Transverse colon (tissue), 4 donors: ENCODE results near the gene TLE5.

Experiments
- EP300 ChIP-seq: sonication (generic); formaldehyde crosslinking; IDR thresholded peaks from one replicate; pipeline ENCODE4 v1.6.1; 2017; ENCODE audit warnings: antibody characterized with exemption, low read depth
- POLR2A ChIP-seq: fragments of 450-650 bp; IDR thresholded peaks from one replicate; pipeline ENCODE4 v1.6.1; 2016; ENCODE audit warnings: antibody characterized with exemption, mild to moderate bottlenecking, moderate library complexity
- POLR2AphosphoS5 ChIP-seq, 3 donors: sonication (generic); formaldehyde crosslinking; IDR thresholded peaks; one replicate each; pipeline ENCODE4 v1.6.1; 2016; ENCODE audit warnings: antibody characterized with exemption in 3 of 3
- TF ChIP-seq, protein P1 (sequence below), 5 experiments: fragments of 200-600 bp in 3 of 5; fragments of 450-650 bp in 2 of 5; sonication (generic) in 3 of 5; IDR thresholded peaks; 1 replicate in 2 of 5; 2 replicates in 3 of 5; pipeline ENCODE4 v1.5.1; 2016 to 2017; ENCODE audit warnings: antibody characterized with exemption in 5 of 5, inconsistent platforms in 3 of 5, mild to moderate bottlenecking in 2 of 5, moderate library complexity in 1 of 5

DNA sequence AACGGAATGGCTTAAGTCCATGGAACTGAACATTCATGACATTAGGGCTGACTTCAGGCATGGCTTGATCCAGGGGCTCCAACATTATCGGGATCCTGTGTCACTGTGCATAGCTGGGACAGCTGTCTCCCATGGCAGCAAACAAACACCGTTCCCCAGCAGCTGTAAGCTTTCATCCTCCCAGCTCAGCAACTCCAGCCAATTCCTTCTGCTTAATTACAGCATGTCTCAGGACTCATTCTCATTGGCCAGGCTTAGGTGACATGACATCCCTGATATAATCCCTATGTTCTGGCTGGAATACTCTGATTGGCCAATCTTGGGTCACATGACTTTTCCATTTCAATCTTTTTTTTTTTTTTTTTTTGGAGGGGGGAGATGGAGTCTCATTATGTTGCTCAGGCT lies 10.9 kb upstream of the TLE5 start:
- TF ChIP-seq, protein P1, sequence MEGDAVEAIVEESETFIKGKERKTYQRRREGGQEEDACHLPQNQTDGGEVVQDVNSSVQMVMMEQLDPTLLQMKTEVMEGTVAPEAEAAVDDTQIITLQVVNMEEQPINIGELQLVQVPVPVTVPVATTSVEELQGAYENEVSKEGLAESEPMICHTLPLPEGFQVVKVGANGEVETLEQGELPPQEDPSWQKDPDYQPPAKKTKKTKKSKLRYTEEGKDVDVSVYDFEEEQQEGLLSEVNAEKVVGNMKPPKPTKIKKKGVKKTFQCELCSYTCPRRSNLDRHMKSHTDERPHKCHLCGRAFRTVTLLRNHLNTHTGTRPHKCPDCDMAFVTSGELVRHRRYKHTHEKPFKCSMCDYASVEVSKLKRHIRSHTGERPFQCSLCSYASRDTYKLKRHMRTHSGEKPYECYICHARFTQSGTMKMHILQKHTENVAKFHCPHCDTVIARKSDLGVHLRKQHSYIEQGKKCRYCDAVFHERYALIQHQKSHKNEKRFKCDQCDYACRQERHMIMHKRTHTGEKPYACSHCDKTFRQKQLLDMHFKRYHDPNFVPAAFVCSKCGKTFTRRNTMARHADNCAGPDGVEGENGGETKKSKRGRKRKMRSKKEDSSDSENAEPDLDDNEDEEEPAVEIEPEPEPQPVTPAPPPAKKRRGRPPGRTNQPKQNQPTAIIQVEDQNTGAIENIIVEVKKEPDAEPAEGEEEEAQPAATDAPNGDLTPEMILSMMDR (IDR thresholded peaks at IDR 0.05), result no peak
- TF ChIP-seq POLR2AphosphoS5 (IDR thresholded peaks at IDR 0.05) (peak; percentile 57 to 72 (median 57)), EP300 (no peak), POLR2A (no peak)
